Thyroid gland (tissue), 4 donors: ENCODE results near the gene TK2. TPM values are rescaled to one million over a fixed set of nuclear protein-coding genes. Genes with fewer than 3 reads are reported as not detected.

Experiments used
- DNase-seq, 2 donors: peaks; one replicate each; pipeline ENCODE4 v3.0.0-alpha.2; 2019
- H3K27ac ChIP-seq, 3 donors: fragments of 200-600 bp; sonication (generic); 1 replicate in 2 of 3; 2 replicates in 1 of 3; pipeline ENCODE4 v1.5.1; 2016 to 2019; ENCODE audit warnings: mild to moderate bottlenecking in 1 of 3, moderate library complexity in 1 of 3
- H3K27me3 ChIP-seq: fragments of 200-600 bp; sonication (generic); one replicate; pipeline ENCODE4 v1.5.1; 2019
- H3K36me3 ChIP-seq, 2 donors: fragments of 200-600 bp; sonication (generic); one replicate each; pipeline ENCODE4 v1.5.1; 2016 to 2019
- H3K4me1 ChIP-seq, 2 donors: fragments of 200-600 bp; sonication (generic); one replicate each; pipeline ENCODE4 v1.5.1; 2017 to 2019
- H3K4me3 ChIP-seq, 3 donors: fragments of 200-600 bp; sonication (generic); replicated peaks in 1 of 3; 1 replicate in 2 of 3; 2 replicates in 1 of 3; pipeline ENCODE4 v1.5.1; 2016; ENCODE audit warnings: mild to moderate bottlenecking in 1 of 3
- H3K9me3 ChIP-seq: fragments of 200-600 bp; sonication (generic); one replicate; pipeline ENCODE4 v1.5.1; 2017
- POLR2A ChIP-seq, 2 donors: fragments of 450-650 bp; IDR thresholded peaks; one replicate each; pipeline ENCODE4 v1.6.1; 2017; ENCODE audit warnings: antibody characterized with exemption in 2 of 2, mild to moderate bottlenecking in 2 of 2, moderate library complexity in 1 of 2
- WGBS, 2 donors: methylation state at CpG; one replicate each; pipeline ENCODE4 v1.1.5; 2017; 5-methylcytosine and 5-hydroxymethylcytosine counted together
- intact Hi-C: fragments of 100-400 bp; cut with DNase I; formaldehyde crosslinking; loops from one replicate; pipeline ENCODE4 v1.15.1; 2023
- small RNA-seq: library from RNA; depleted of rRNA; stranded (forward); fragments of <200 nt; gene quantifications from one replicate; pipeline ENCODE3, GENCODE V24; 2016
- total RNA-seq, 4 donors: library from RNA; depleted of rRNA; stranded (reverse); fragments of >200 nt; gene quantifications; one replicate each; pipeline ENCODE4 v1.2.3, GENCODE V29; 2016
- TF ChIP-seq, protein P1 (sequence below), 6 experiments: fragments of 200-600 bp in 3 of 6; fragments of 450-650 bp in 3 of 6; sonication (generic) in 3 of 6; IDR thresholded peaks; one replicate each; pipeline ENCODE4 v1.5.1; 2016 to 2019; ENCODE audit warnings: antibody characterized with exemption in 6 of 6, mild to moderate bottlenecking in 2 of 6, inconsistent platforms in 1 of 6, moderate library complexity in 1 of 6

The TK2 gene
- total RNA-seq, 4 donors from 2014 or later = 31.6 to 55.5 (median 46.6) TPM

DNA sequence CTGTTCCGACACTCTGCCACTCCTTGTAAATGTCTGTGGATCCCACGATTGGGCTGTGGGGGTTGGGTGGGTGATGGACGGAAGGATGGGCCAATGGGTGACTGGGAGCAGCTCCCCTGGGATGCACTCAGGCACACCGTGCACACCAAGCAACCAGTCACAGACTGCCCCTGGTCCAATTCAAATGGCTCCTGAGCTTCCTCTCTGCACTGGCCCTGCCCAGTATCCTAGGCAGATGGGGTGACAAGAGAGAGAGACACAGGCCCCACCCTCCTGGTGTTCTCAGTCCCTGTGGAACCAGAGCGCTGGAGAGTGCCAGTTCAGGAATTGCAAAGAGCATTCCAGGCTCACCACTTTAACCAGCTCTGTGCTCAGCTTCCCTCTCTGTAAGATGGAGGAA is 90.0 kb downstream of the TK2 start:
- 35 to 38% methylated on average over 5 of the region's 5 CpGs for WGBS, 2 donors
- H3K27me3 ChIP-seq = no peaks in the 10 kb centered on the region
- no peaks in the 10 kb centered on the region for H3K4me1 ChIP-seq
- intact Hi-C loops = no loop called here
- H3K4me3 ChIP-seq = no peak overlapping the region
- H3K36me3 ChIP-seq = no peaks in the 10 kb centered on the region
- TF ChIP-seq, protein P1, sequence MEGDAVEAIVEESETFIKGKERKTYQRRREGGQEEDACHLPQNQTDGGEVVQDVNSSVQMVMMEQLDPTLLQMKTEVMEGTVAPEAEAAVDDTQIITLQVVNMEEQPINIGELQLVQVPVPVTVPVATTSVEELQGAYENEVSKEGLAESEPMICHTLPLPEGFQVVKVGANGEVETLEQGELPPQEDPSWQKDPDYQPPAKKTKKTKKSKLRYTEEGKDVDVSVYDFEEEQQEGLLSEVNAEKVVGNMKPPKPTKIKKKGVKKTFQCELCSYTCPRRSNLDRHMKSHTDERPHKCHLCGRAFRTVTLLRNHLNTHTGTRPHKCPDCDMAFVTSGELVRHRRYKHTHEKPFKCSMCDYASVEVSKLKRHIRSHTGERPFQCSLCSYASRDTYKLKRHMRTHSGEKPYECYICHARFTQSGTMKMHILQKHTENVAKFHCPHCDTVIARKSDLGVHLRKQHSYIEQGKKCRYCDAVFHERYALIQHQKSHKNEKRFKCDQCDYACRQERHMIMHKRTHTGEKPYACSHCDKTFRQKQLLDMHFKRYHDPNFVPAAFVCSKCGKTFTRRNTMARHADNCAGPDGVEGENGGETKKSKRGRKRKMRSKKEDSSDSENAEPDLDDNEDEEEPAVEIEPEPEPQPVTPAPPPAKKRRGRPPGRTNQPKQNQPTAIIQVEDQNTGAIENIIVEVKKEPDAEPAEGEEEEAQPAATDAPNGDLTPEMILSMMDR (IDR thresholded peaks at IDR 0.05) = no peak
- no peak for TF ChIP-seq POLR2A (IDR thresholded peaks at IDR 0.05)
- no peak for DNase-seq
- no peak overlapping the region for H3K27ac ChIP-seq
- no peaks in the 10 kb centered on the region for H3K9me3 ChIP-seq

DNA sequence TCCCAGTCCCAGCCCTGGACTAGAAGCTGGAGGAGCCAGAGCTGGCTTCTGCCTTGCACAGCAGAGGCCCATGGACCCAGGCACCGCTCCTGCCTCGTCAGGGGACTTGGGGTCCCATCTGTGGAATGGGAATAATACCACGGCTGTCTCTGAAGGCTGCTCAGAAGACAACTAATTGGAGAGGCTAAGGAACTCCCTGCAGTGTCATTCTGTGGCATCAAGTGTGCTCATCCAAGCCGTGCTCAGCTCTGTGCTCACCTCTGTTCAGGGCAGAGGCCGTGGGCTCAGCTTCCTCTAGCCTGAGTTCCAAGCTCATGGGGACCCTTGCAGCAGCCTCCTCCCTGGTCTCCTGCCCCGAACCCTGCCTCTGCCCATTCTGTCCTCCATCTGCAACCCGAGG is 91.1 kb downstream of the TK2 start:
- no peak for DNase-seq
- intact Hi-C loops = no loop called here
- Histone ChIP-seq H3K4me1 (no peaks in the 10 kb centered on the region), H3K36me3 (no peaks in the 10 kb centered on the region), H3K4me3 (no peak overlapping the region), H3K27me3 (no peaks in the 10 kb centered on the region), H3K27ac (no peak overlapping the region), H3K9me3 (no peaks in the 10 kb centered on the region)
- TF ChIP-seq, protein P1 (IDR thresholded peaks at IDR 0.05) = no peak
- no peak for TF ChIP-seq POLR2A (IDR thresholded peaks at IDR 0.05)
- WGBS, 2 donors = 69 to 83% methylated on average over 5 to 7 of the region's 7 CpGs

DNA sequence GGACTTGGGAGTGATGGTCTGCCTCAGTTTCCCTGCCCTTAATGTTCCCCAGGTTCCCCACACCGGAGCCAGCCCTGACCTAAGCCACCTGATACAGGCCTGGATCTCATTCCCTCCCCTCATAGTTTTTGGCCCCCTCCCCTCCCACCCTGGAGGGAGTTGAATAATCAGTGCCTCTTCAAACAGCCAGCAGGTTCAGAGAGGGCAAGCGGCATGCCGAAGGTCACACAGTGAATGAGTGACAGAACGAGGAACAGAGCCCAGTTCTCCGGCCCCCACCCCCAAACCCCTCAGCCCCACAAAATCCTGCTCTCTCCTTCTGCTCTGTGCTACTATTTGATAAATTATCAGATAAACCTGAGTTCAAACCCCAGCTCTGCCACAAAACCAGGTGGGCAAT is 91.6 kb downstream of the TK2 start:
- no peak overlapping the region for H3K27ac ChIP-seq
- H3K4me1 ChIP-seq = no peaks in the 10 kb centered on the region
- intact Hi-C loops = no loop called here

More for the DNA sequence above, 91.6 kb downstream of the TK2 start:
- Histone ChIP-seq H3K27me3 (no peaks in the 10 kb centered on the region), H3K4me3 (no peak overlapping the region), H3K36me3 (no peaks in the 10 kb centered on the region), H3K9me3 (no peaks in the 10 kb centered on the region)
- no peak for TF ChIP-seq POLR2A (IDR thresholded peaks at IDR 0.05)
- TF ChIP-seq, protein P1 (IDR thresholded peaks at IDR 0.05) = no peak
- 91 to 93% methylated on average over 5 of the region's 5 CpGs for WGBS, 2 donors
- DNase-seq = no peak

Small RNA genes within 50 kb of the gene (small RNA-seq; reads per million reads assigned to genes)
- not detected for gene CKLF-CMTM1

Other genes starting within 250 kb of the TK2 start
- 10 to 100 TPM; 56.0 to 90.0 (median 67.2) TPM for gene CDH5, start 183.4 kb downstream of the TK2 start, total RNA-seq
- under 1 TPM in 2 of 4 donors, not detected in 2; 0.38 to 0.54 TPM for gene BEAN1, start 122.8 kb downstream of the TK2 start, total RNA-seq
- gene CKLF, start 2.5 kb upstream of the TK2 start, total RNA-seq = 10 to 100 TPM; 22.1 to 79.4 (median 49.9) TPM
- gene CMTM1, start 16.3 kb upstream of the TK2 start, total RNA-seq = 1 to 10 TPM in 1 of 4 donors, not detected in 3; 3.8 TPM
- 1 to 10 TPM in 1 of 4 donors, under 1 TPM in 1, not detected in 2; 0.67 to 1.1 TPM for gene CMTM2, start 29.3 kb upstream of the TK2 start, total RNA-seq
- gene CMTM3, start 54.6 kb upstream of the TK2 start, total RNA-seq = 10 to 100 TPM in 3 of 4 donors, 1 to 10 TPM in 1; 5.9 to 32.0 (median 21.3) TPM
- 100 to 1,000 TPM; 170 to 246 (median 201) TPM for gene CMTM4, start 146.6 kb upstream of the TK2 start, total RNA-seq
- 100 to 1,000 TPM; 162 to 332 (median 195) TPM for gene DYNC1LI2, start 201.5 kb upstream of the TK2 start, total RNA-seq